IMR-90 (cell line): ENCODE data around the gene MRPL17. TPM values are rescaled to one million over a fixed set of nuclear protein-coding genes. Genes with fewer than 3 reads are reported as not detected.

Experiments used
- ATAC-seq: fragments of 200-7000 bp; cut with Tn5 transposase; 2 replicates; pipeline ENCODE4 v1.9.1; 2020; ENCODE audit warnings: low read depth, mild to moderate bottlenecking, moderate library complexity
- BruUV-seq: library from RNA; stranded (reverse); fragments of 400-500 nt; replicated peaks from 2 replicates; lab custom pipeline; 2021; lab: Mats Ljungman, UMichigan
- CTCF ChIA-PET: fragments of 300-600 bp; formaldehyde crosslinking; extraction: SDS; loops from one replicate; lab custom pipeline; 2021; ENCODE audit warnings: antibody characterized with exemption; lab: Yijun Ruan, JAX
- POLR2A ChIA-PET: fragments of 300-600 bp; sonication (Branson Sonifier 250); formaldehyde crosslinking; loops from one replicate; lab custom pipeline; 2022; ENCODE audit warnings: antibody characterized with exemption; ENCODE audit not compliant: unreplicated experiment; lab: Charles Lee
- DNase-seq: peaks from one replicate; pipeline ENCODE4 v3.0.0; 2013
- H2AFZ ChIP-seq: replicated peaks from 2 replicates; pipeline ENCODE3; 2013; ENCODE audit warnings: low read length, mild to moderate bottlenecking; ENCODE audit not compliant: poor library complexity
- H2AK5ac ChIP-seq: 2 replicates; pipeline ENCODE4 v1.6.1; 2013; ENCODE audit warnings: low read depth, low read length, inconsistent platforms
- H2AK9ac ChIP-seq: replicated peaks from 2 replicates; pipeline ENCODE3; 2013; ENCODE audit warnings: mild to moderate bottlenecking, low read depth, low read length, moderate library complexity; ENCODE audit not compliant: poor library complexity
- H2BK120ac ChIP-seq: 2 replicates; pipeline ENCODE4 v1.6.1; 2013; ENCODE audit warnings: low read depth, low read length, inconsistent platforms
- H2BK15ac ChIP-seq: 3 replicates; pipeline ENCODE4 v1.6.1; 2013; ENCODE audit warnings: low read depth, low read length, inconsistent platforms
- H2BK20ac ChIP-seq: 2 replicates; pipeline ENCODE4 v1.6.1; 2013; ENCODE audit warnings: low read depth, mild to moderate bottlenecking, inconsistent platforms, low read length, moderate library complexity
- H2BK5ac ChIP-seq: 2 replicates; pipeline ENCODE4 v1.6.1; 2013; ENCODE audit warnings: mild to moderate bottlenecking, low read depth, low read length, inconsistent platforms; ENCODE audit not compliant: poor library complexity, severe bottlenecking
- H3K14ac ChIP-seq: replicated peaks from 2 replicates; pipeline ENCODE4 v1.6.1; 2013; ENCODE audit warnings: low read depth, low read length, inconsistent platforms
- H3K18ac ChIP-seq: 2 replicates; pipeline ENCODE4 v1.6.1; 2013; ENCODE audit warnings: low read depth, low read length, control low read depth
- H3K23ac ChIP-seq: 2 replicates; pipeline ENCODE4 v1.6.1; 2013; ENCODE audit warnings: low read depth, low read length, inconsistent platforms
- H3K27ac ChIP-seq: 2 replicates; pipeline ENCODE4 v1.5.1; 2013; ENCODE audit warnings: mild to moderate bottlenecking, control low read depth, low read length; ENCODE audit not compliant: insufficient read depth
- H3K27me3 ChIP-seq: 2 replicates; pipeline ENCODE4 v1.6.1; 2013; ENCODE audit warnings: low read length; ENCODE audit not compliant: control insufficient read depth, insufficient read depth
- H3K36me3 ChIP-seq: 2 replicates; pipeline ENCODE4 v1.6.1; 2013; ENCODE audit warnings: low read length, mixed read lengths; ENCODE audit not compliant: control insufficient read depth, insufficient read depth
- H3K4ac ChIP-seq: 2 replicates; pipeline ENCODE4 v1.6.1; 2013; ENCODE audit warnings: low read depth, low read length, inconsistent platforms
- H3K4me1 ChIP-seq: 2 replicates; pipeline ENCODE4 v1.6.1; 2013; ENCODE audit warnings: low read length, mixed read lengths; ENCODE audit not compliant: control insufficient read depth, insufficient read depth
- H3K4me2 ChIP-seq: 2 replicates; pipeline ENCODE4 v1.6.1; 2013; ENCODE audit warnings: low read depth, mild to moderate bottlenecking, control low read depth, low read length, moderate library complexity
- H3K4me3 ChIP-seq: 2 replicates; pipeline ENCODE4 v1.5.1; 2013; ENCODE audit warnings: low read depth, mild to moderate bottlenecking, control low read depth, low read length, moderate library complexity; ENCODE audit not compliant: insufficient read depth
- H3K56ac ChIP-seq: 2 replicates; pipeline ENCODE4 v1.6.1; 2013; ENCODE audit warnings: low read length, inconsistent platforms; ENCODE audit not compliant: insufficient read depth; ENCODE audit errors: extremely low read depth
- H3K79me1 ChIP-seq, 2 experiments: 2 replicates each; pipeline ENCODE4 v1.6.1; 2013; ENCODE audit warnings: low read length in 2 of 2, inconsistent platforms in 1 of 2, low read depth in 1 of 2
- H3K9ac ChIP-seq: 2 replicates; pipeline ENCODE4 v1.6.1; 2013; ENCODE audit warnings: low read depth, low read length, control low read depth
- H3K9me1 ChIP-seq: 2 replicates; pipeline ENCODE4 v1.6.1; 2013; ENCODE audit warnings: low read length, inconsistent platforms; ENCODE audit not compliant: insufficient read depth
- H3K9me3 ChIP-seq: 2 replicates; pipeline ENCODE4 v1.6.1; 2013; ENCODE audit warnings: low read length; ENCODE audit not compliant: control insufficient read depth, insufficient read depth
- H4K20me1 ChIP-seq: 2 replicates; pipeline ENCODE4 v1.6.1; 2013; ENCODE audit warnings: low read length, inconsistent platforms; ENCODE audit not compliant: insufficient read depth
- H4K5ac ChIP-seq: 2 replicates; pipeline ENCODE4 v1.6.1; 2013; ENCODE audit warnings: mild to moderate bottlenecking, low read depth, low read length, control low read depth
- H4K8ac ChIP-seq, 2 experiments: 2 replicates each; pipeline ENCODE4 v1.6.1; 2013; ENCODE audit warnings: low read depth in 2 of 2, low read length in 2 of 2, control low read depth in 1 of 2, inconsistent platforms in 1 of 2
- H4K91ac ChIP-seq: 2 replicates; pipeline ENCODE4 v1.6.1; 2013; ENCODE audit warnings: low read depth, low read length, inconsistent platforms; ENCODE audit not compliant: insufficient read depth
- CEBPB ChIP-seq: IDR thresholded peaks from 2 replicates; pipeline ENCODE4 v1.6.1; 2012; ENCODE audit warnings: low read depth, low read length, improper control_type of control experiment
- CHD1 ChIP-seq: IDR thresholded peaks from 2 replicates; pipeline ENCODE4 v1.6.1; 2012; ENCODE audit warnings: low read depth, low read length, improper control_type of control experiment
- FOS ChIP-seq: fragments of 150-350 bp; IDR thresholded peaks from 2 replicates; pipeline ENCODE4 v1.6.1; 2016; ENCODE audit warnings: low read depth, low read length
- MAFK ChIP-seq: IDR thresholded peaks from 2 replicates; pipeline ENCODE4 v1.6.1; 2012; ENCODE audit warnings: low read depth, low read length, improper control_type of control experiment
- MXI1 ChIP-seq: IDR thresholded peaks from 2 replicates; pipeline ENCODE4 v1.6.1; 2012; ENCODE audit warnings: low read depth, mild to moderate bottlenecking, low read length, moderate library complexity, borderline replicate concordance
- NFE2L2 ChIP-seq: fragments of 150-350 bp; IDR thresholded peaks from 2 replicates; pipeline ENCODE4 v1.6.1; 2016; ENCODE audit warnings: low read depth, mild to moderate bottlenecking, low read length
- RAD21 ChIP-seq: IDR thresholded peaks from 2 replicates; pipeline ENCODE4 v1.6.1; 2012; ENCODE audit warnings: low read length, improper control_type of control experiment
- WGBS, 2 experiments: methylation state at CpG; one replicate each; pipeline versions ENCODE4 v1.1.5 to v1.1.7; 2013; ENCODE audit warnings: missing lambda C conversion rate in 2 of 2; ENCODE audit not compliant: insufficient read length in 1 of 2; ENCODE audit errors: extremely low coverage in 2 of 2; 5-methylcytosine and 5-hydroxymethylcytosine counted together
- dilution Hi-C: fragments of 300-500 bp; cut with HindIII; formaldehyde crosslinking; loops from one replicate; pipeline ENCODE4 v1.14.3; 2018; ENCODE audit warnings: low sequenced_read_pairs; ENCODE audit not compliant: unreplicated experiment
- in situ Hi-C: fragments of 300-500 bp; cut with MboI; formaldehyde crosslinking; loops from 3 replicates; pipeline ENCODE4 v1.14.3; 2019; ENCODE audit warnings: low sequenced_read_pairs, inconsistent platforms, mixed read lengths
- intact Hi-C: fragments of 100-400 bp; cut with micrococcal nuclease; formaldehyde crosslinking; loops from 2 replicates; pipeline ENCODE4 v1.10.0; 2022
- polyA plus RNA-seq, 3 experiments: library from polyadenylated mRNA; depleted of rRNA; stranded (reverse); fragments of >200 nt; gene quantifications; 2 replicates each; pipeline ENCODE4 v1.2.3, GENCODE V29; 2012; ENCODE audit warnings: low replicate concordance in 1 of 3
- total RNA-seq: library from RNA; depleted of rRNA; stranded (reverse); fragments of >200 nt; gene quantifications from 2 replicates; pipeline ENCODE4 v1.2.3, GENCODE V29; 2012
- TF ChIP-seq, protein P1 (sequence below): fragments of 150-350 bp; IDR thresholded peaks from 2 replicates; pipeline ENCODE4 v1.6.1; 2016; ENCODE audit warnings: low read depth, mild to moderate bottlenecking, low read length, moderate library complexity, borderline replicate concordance

Gene MRPL17
- total and polyA plus RNA-seq, 2 of the 4 experiments (the other 2 are of a cell fraction) = 70.3 to 85.2 TPM

DNA sequence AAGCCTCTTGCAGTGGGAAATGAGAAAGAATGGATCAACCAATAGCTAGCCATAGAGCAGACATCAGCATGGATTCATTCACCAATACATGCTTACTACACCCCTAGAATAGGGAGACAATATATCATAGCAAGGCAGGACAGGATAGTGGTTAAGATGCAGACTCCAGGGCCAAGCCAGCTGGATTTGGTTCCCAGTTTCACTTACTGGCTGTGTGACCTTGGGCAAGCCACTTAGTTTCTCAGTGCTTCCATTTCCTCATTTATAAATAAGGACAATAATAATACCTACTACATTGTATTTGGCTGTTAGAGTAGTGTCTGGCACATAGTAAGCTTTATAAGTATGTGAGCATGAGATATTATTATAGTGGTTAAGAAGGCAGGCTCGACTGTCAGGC, 34.6 kb downstream of the MRPL17 start:
- no peak overlapping the region for H4K8ac ChIP-seq
- no peak overlapping the region for H4K5ac ChIP-seq
- H3K18ac ChIP-seq = no peak overlapping the region
- no peak for TF ChIP-seq CHD1
- no peak for TF ChIP-seq CEBPB
- TF ChIP-seq, protein P1, sequence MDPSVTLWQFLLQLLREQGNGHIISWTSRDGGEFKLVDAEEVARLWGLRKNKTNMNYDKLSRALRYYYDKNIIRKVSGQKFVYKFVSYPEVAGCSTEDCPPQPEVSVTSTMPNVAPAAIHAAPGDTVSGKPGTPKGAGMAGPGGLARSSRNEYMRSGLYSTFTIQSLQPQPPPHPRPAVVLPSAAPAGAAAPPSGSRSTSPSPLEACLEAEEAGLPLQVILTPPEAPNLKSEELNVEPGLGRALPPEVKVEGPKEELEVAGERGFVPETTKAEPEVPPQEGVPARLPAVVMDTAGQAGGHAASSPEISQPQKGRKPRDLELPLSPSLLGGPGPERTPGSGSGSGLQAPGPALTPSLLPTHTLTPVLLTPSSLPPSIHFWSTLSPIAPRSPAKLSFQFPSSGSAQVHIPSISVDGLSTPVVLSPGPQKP = no peak
- no peak for TF ChIP-seq MAFK
- no peak for TF ChIP-seq MXI1
- TF ChIP-seq RAD21 = no peak
- TF ChIP-seq FOS = no peak
- TF ChIP-seq NFE2L2 = no peak
- H3K56ac ChIP-seq = no peak overlapping the region
- H3K4me1 ChIP-seq = peaks cover 16% of the 10 kb centered on the region
- H3K4me3 ChIP-seq = no peak overlapping the region
- ChIA-PET CTCF (interaction anchor here (1.1 kb wide), 1 partner anchor 35 kb away, joined by 4 read pairs; the partner anchor contains the start of gene MRPL17), POLR2A (no interaction called here)
- H2BK5ac ChIP-seq = no peak overlapping the region
- no peak overlapping the region for H3K4ac ChIP-seq
- no peak overlapping the region for H3K4me2 ChIP-seq
- WGBS, 2 experiments = no CpG with 5 or more reads among the region's 1 CpG
- peaks cover 7% of the 10 kb centered on the region; the same call in 1 of the 2 replicates for H4K20me1 ChIP-seq
- H3K9ac ChIP-seq = no peak overlapping the region
- no peak overlapping the region for H2BK20ac ChIP-seq
- 0 out of 2 replicates have a peak, but pooled peaks cover 4% of the 10 kb centered on the region for H3K27me3 ChIP-seq
- H3K9me3 ChIP-seq = no peaks in the 10 kb centered on the region
- intact Hi-C loops (no loop called here), in situ Hi-C loops (no loop called here), dilution Hi-C loops (no loop called here)
- ATAC-seq = no peak
- DNase-seq = no peak
- H2AK9ac ChIP-seq = no peak overlapping the region
- 0 out of 2 replicates have a peak overlapping the region, but pooled peaks have one; percentile 26 for H3K23ac ChIP-seq
- no peak overlapping the region for H3K14ac ChIP-seq
- H3K27ac ChIP-seq = no peak overlapping the region
- no peak overlapping the region for H2AK5ac ChIP-seq
- H3K79me1 ChIP-seq = peaks cover 5 to 39% of the 10 kb centered on the region in 2 experiments; a peak in 3 of 4 replicates
- H2BK15ac ChIP-seq = no peak overlapping the region
- no peak overlapping the region for H2AFZ ChIP-seq
- peaks cover 29% of the 10 kb centered on the region for H3K9me1 ChIP-seq
- BruUV-seq = no TSS peak
- H2BK120ac ChIP-seq = no peak overlapping the region
- no peak overlapping the region for H4K91ac ChIP-seq
- H3K36me3 ChIP-seq = peaks cover 4% of the 10 kb centered on the region; the same call in 1 of the 2 replicates
